H1 (cell line): ENCODE measurements around the gene FAM240A. TPM values are rescaled to one million over a fixed set of nuclear protein-coding genes. Genes with fewer than 3 reads are reported as not detected.

ENCODE experiments used
- ASH2L ChIP-seq: fragments of 200-600, 300-600 bp; sonication (generic); IDR thresholded peaks from one replicate; pipeline ENCODE4 v1.7.1; 2017; ENCODE audit warnings: low read length
- CEBPB ChIP-seq: IDR thresholded peaks from 2 replicates; pipeline ENCODE4 v1.6.1; 2012; ENCODE audit warnings: low read depth, low read length
- KDM1A ChIP-seq: fragments of 200-600, 300-600 bp; sonication (generic); IDR thresholded peaks from 2 replicates; pipeline ENCODE4 v1.7.1; 2016; ENCODE audit warnings: mild to moderate bottlenecking, low read length, borderline replicate concordance
- RFX5 ChIP-seq: IDR thresholded peaks from 2 replicates; pipeline ENCODE4 v1.6.1; 2011; ENCODE audit warnings: low read depth, low read length, improper control_type of control experiment, borderline replicate concordance
- SP4 ChIP-seq: IDR thresholded peaks from 2 replicates; pipeline ENCODE4 v1.6.1; 2012; ENCODE audit warnings: low read length, inconsistent platforms
- polyA plus RNA-seq, 7 experiments: library from polyadenylated mRNA; depleted of rRNA in 3 of 7; stranded (reverse) in 5 of 7; unstranded in 2 of 7; fragments of >200 nt in 5 of 7; fragments of 200-250 nt in 2 of 7; gene quantifications; 1 replicate in 5 of 7; 2 replicates in 1 of 7; 4 replicates in 1 of 7; pipeline versions ENCODE4 v1.2.1 to v1.2.3, GENCODE V29; 2011 to 2013; ENCODE audit warnings: missing spikeins in 2 of 7, mixed read lengths in 2 of 7
- total RNA-seq: library from RNA; stranded (reverse); fragmentation: NEBNext Ultra II Directional; extraction: Animal tissue kit (Norgen Biotek cat#: 25700); gene quantifications from 2 replicates; pipeline ENCODE4 v1.2.1, GENCODE V29; 2021
- TF ChIP-seq, protein P1 (sequence below): fragments of 300-600 bp; sonication (generic); IDR thresholded peaks from 2 replicates; pipeline ENCODE4 v1.7.1; 2012; ENCODE audit warnings: low read length, moderate library complexity, mild to moderate bottlenecking, inconsistent platforms; ENCODE audit not compliant: insufficient replicate concordance

The FAM240A gene
- total and polyA plus RNA-seq, 2 of the 8 experiments (the other 6 are each of a cell fraction or from before 2014, with no cell fraction given), result 0.08 TPM; not detected in 1

DNA sequence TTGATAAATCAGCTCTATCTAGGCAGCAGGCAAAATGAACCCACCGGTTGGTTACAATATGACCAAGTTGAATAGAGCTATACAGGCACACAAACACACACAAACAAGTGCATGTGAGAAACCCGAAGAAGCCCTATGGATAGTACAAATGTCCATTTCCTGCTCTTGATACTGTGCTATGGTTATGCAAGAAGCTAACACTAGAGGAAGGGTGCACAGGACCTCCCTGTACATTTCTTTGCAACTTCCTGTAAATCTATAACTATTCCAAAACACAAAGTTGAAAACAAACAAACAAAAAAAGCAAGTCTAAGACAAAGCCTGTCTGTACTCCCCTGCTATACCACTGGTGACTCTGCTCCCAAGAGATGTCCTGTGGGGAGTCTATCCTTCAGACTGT, 8.2 kb upstream of the FAM240A start (continued):
- TF ChIP-seq, protein P1, sequence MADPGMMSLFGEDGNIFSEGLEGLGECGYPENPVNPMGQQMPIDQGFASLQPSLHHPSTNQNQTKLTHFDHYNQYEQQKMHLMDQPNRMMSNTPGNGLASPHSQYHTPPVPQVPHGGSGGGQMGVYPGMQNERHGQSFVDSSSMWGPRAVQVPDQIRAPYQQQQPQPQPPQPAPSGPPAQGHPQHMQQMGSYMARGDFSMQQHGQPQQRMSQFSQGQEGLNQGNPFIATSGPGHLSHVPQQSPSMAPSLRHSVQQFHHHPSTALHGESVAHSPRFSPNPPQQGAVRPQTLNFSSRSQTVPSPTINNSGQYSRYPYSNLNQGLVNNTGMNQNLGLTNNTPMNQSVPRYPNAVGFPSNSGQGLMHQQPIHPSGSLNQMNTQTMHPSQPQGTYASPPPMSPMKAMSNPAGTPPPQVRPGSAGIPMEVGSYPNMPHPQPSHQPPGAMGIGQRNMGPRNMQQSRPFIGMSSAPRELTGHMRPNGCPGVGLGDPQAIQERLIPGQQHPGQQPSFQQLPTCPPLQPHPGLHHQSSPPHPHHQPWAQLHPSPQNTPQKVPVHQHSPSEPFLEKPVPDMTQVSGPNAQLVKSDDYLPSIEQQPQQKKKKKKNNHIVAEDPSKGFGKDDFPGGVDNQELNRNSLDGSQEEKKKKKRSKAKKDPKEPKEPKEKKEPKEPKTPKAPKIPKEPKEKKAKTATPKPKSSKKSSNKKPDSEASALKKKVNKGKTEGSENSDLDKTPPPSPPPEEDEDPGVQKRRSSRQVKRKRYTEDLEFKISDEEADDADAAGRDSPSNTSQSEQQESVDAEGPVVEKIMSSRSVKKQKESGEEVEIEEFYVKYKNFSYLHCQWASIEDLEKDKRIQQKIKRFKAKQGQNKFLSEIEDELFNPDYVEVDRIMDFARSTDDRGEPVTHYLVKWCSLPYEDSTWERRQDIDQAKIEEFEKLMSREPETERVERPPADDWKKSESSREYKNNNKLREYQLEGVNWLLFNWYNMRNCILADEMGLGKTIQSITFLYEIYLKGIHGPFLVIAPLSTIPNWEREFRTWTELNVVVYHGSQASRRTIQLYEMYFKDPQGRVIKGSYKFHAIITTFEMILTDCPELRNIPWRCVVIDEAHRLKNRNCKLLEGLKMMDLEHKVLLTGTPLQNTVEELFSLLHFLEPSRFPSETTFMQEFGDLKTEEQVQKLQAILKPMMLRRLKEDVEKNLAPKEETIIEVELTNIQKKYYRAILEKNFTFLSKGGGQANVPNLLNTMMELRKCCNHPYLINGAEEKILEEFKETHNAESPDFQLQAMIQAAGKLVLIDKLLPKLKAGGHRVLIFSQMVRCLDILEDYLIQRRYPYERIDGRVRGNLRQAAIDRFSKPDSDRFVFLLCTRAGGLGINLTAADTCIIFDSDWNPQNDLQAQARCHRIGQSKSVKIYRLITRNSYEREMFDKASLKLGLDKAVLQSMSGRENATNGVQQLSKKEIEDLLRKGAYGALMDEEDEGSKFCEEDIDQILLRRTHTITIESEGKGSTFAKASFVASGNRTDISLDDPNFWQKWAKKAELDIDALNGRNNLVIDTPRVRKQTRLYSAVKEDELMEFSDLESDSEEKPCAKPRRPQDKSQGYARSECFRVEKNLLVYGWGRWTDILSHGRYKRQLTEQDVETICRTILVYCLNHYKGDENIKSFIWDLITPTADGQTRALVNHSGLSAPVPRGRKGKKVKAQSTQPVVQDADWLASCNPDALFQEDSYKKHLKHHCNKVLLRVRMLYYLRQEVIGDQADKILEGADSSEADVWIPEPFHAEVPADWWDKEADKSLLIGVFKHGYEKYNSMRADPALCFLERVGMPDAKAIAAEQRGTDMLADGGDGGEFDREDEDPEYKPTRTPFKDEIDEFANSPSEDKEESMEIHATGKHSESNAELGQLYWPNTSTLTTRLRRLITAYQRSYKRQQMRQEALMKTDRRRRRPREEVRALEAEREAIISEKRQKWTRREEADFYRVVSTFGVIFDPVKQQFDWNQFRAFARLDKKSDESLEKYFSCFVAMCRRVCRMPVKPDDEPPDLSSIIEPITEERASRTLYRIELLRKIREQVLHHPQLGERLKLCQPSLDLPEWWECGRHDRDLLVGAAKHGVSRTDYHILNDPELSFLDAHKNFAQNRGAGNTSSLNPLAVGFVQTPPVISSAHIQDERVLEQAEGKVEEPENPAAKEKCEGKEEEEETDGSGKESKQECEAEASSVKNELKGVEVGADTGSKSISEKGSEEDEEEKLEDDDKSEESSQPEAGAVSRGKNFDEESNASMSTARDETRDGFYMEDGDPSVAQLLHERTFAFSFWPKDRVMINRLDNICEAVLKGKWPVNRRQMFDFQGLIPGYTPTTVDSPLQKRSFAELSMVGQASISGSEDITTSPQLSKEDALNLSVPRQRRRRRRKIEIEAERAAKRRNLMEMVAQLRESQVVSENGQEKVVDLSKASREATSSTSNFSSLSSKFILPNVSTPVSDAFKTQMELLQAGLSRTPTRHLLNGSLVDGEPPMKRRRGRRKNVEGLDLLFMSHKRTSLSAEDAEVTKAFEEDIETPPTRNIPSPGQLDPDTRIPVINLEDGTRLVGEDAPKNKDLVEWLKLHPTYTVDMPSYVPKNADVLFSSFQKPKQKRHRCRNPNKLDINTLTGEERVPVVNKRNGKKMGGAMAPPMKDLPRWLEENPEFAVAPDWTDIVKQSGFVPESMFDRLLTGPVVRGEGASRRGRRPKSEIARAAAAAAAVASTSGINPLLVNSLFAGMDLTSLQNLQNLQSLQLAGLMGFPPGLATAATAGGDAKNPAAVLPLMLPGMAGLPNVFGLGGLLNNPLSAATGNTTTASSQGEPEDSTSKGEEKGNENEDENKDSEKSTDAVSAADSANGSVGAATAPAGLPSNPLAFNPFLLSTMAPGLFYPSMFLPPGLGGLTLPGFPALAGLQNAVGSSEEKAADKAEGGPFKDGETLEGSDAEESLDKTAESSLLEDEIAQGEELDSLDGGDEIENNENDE, result no peak
- TF ChIP-seq KDM1A (no peak), CEBPB (no peak), ASH2L (no peak), RFX5 (no peak), SP4 (no peak)
